ENCODE data around the gene DBP.
A peak's percentile ranks its signal among the peaks of the same experiment; 100 is the strongest.
"Not testable (repeated sequence)": the region's sequence is repeated elsewhere in the genome, so short reads cannot be mapped to it uniquely, and the experiment has no call there.

DBP gene, protein sequence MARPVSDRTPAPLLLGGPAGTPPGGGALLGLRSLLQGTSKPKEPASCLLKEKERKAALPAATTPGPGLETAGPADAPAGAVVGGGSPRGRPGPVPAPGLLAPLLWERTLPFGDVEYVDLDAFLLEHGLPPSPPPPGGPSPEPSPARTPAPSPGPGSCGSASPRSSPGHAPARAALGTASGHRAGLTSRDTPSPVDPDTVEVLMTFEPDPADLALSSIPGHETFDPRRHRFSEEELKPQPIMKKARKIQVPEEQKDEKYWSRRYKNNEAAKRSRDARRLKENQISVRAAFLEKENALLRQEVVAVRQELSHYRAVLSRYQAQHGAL

DNA sequence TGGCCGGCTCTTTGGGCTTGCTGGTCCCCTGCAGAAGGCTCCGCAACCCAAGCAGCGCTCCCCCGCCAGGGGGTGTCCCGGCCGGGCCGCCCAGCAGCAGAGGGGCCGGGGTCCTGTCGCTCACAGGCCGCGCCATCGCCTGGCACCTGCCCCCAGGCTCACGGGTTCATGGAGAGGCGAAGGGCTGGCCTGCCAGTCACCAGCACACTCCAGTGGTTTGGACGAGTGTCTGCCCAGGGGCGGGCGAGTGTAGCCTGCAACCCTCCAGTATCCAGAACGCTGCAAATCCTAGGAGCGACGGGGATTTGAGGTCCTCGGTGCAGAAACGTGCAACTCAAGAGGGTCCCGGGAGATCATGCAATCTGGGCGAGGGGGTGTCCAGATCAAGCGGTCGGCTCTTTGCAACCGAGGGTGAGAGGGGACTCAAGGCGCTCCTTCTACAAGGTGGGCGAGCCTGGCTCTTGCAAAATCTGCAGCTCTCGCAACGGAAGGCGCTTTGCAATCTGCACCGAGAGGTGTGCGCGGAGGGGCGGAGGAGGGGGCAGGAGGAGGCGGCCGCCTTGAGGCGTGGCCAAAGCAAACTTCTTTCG is at the start of gene DBP:
TSS of gene DBP (minus strand) at position 521 of the 590 bp plus-strand sequence. CDS start at position 136, 385 bp downstream.
- DNase-seq (ENCODE audit: low spot score): no peak

DNA sequence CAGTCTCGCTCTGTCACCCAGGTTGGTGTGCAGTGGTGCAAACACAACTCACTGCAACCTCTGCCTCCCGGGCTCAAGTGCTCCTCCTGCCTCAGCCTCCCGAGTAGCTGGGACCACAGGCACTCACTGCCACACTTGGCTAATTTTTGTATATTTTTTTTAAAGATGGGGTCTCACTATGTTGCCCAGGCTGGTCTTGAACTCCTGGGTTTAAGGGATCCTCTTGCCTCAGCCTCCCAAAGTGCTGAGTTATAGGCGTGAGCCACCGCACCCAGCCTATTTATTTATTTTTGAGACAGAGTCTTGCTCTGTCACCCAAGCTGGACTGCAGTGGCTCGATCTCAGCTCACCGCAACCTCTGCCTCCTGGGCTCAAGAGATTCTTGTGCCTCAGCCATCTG is 49.5 kb upstream of the DBP start:
- not testable (repeated sequence) for DNase-seq (ENCODE audit: low spot score)

DNA sequence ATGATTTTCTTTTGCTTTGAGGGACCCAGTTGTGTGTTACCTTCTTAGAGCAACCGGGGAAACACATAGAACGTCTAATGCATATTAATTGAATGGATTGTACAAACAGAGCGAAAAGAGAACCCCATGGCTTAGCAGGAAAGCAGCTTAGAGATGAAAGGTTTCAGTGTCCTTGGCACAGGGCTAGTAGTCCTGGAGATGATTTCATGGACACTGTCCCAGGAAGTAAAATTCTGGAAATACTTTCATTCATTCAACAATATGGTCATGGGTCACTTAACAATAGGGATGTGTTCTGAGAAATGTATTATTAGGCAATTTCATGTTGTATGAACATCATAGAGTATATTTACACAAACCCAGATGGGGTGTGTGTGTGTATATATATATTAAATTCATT is 48.9 kb upstream of the DBP start:
- DNase-seq (ENCODE audit: low spot score): no peak

DNA sequence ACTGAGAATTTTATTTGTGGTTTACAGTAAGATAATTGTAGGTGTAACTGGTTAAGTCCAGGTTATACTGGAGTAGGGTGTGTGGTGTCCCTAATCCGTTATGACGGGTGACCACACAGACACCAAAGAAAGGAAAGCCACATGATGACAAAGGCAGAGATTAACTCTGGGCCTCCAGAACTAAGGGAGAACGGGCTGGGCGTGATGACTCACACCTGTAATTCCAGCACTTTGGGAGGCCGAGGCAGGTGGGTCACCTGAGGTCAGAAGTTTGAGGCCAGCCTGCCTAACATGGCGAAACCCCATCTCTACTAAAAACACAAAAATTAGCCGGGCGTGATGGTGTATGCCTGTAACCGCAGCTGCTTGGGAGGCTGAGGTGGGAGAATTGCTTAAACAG is 48.4 kb upstream of the DBP start:
- no peak for DNase-seq (ENCODE audit: low spot score)

DNA sequence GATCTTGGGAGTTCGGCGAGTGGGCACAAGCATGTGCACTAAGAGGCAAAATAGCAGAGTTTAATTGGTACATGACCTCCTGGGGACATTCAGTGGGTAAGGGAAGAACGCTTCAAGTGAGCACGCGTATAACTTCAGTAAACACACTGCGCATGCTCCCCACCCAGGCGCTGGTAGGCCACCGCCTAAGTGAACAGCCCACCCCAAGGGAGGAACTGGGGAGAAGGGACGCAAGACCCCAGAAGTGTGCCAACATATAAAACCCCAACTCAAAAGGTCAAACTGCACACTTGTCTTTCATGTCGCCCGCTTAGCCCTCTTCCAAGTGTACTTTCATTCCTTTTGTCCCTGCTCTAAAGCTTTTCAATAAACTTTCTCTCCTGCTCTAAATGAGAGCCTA is 46.2 kb upstream of the DBP start:
- DNase-seq (ENCODE audit: low spot score): peak; percentile 9

DNA sequence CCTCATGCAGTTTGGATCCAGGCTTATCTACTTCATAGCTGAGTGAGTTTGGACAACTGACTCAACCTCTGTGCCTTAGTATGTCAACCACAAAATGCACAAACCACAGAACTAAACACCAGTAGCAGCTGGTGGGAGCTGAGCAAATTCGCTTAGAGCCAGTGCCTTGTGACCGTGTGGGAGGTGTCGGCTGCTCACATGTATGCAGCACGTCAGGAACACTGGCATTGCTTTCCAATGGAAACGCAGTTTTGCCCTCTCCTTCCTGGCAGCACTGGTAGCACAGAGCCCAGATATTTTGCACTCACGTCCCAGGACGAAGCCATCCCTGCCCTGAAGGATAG is 43.9 kb upstream of the DBP start:
- no peak for DNase-seq (ENCODE audit: low spot score)

DNA sequence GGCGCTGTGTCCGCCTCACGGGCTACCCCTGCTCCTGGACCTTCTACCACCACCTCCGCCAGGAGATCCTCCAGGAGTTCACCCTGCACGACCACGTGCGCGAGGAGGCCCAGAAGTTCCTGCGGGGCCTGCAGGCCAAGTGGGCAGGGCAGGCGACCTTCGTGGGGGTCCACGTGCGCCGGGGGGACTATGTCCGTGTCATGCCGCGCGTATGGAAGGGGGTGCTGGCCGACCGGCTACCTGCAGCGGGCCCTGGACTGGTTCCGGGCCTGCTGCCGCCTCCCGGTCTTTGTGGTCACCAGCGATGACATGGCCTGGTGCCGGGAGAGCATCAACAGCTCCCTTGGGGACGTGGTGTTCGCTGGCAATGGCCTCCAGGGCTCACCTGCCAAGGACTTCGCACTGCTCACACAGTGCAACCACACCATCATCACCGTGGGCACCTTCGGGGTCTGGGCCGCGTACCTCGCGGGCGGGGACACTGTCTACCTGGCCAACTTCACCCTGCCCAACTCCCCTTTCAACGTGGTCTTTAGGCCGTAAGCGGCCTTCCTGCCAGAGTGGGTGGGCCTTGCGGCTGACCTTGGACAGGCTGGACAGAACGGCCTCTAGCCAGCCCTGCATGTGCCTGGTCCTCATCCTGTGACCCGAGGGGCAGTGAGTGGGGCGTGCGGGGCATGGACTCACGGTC is 43.4 kb upstream of the DBP start:
- DNase-seq (ENCODE audit: low spot score): no peak

DNA sequence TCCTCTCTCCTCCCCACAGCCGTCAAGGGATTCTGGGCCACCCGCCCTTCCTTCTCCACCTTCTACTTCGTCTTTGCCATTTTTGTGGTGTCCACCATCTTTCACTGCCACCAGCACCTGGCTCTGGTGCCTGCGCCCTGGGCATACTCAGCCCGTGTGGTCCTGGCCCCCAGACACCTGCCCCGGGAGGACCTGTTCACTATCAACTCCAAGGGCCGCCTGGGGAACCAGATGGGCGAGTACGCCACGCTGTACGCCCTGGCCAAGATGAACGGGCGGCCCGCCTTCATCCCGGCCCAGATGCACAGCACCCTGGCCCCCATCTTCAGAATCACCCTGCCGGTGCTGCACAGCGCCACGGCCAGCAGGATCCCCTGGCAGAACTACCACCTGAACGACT is 42.8 kb upstream of the DBP start:
- DNase-seq (ENCODE audit: low spot score): not testable (repeated sequence)

DNA sequence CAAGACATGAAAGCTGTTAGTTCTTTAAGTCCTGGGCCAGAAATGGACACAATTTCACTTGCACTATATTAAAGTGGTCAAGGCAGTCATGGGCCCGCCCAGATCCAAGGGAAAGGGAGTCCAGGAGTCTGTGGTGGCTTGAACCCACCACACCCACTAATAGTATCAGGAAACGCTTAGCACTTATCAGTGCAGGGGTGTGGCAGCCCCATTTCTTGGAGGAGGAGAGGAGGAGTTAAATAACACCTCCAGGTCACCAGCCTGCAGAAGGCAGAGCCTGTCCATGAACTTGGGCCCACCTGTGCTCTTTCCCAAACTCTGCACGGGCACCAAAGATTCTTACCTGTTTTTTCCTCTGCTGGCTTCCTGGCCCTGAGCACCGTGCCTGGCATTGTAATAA is 41.0 kb upstream of the DBP start:
- no peak for DNase-seq (ENCODE audit: low spot score)

DNA sequence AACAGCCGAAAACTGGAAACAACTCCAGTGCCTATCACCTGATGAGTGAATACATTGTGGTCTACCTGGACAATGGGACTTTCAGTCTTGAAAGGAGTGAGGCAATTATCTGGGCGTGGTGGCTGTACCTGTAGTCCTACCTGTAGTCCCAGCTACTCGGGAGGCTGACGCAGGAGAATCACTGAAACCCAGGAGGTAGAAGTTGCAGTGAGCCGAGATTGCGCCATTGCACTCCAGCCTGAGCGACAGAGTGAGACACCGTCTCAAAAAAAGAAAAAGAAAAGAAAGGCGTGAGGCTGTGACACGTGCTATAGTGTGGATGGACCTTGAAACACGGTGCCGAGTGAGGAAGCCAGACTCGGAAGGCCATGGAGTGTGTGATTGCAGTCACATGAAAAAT is 39.7 kb upstream of the DBP start:
- DNase-seq (ENCODE audit: low spot score): no peak

DNA sequence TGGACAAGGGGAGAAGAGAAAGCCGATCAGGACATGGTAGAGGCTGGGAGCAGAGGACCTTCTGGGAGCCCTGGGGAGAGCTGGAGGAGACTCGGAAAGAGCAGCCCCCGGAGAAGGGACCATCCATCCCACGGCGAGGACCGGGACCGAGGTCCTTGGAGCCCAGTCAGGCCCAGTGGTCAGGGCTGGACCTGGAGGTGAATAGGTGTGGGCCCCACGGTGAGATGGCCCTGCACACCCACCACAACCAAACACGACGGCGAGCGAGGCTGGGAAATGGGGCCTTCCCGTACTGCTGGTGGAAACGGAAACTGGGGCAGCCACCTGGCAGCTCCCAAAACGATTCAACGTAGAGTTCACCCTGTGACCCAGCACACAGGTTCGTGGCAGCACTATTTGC is 39.3 kb upstream of the DBP start:
- no peak for DNase-seq (ENCODE audit: low spot score)

DNA sequence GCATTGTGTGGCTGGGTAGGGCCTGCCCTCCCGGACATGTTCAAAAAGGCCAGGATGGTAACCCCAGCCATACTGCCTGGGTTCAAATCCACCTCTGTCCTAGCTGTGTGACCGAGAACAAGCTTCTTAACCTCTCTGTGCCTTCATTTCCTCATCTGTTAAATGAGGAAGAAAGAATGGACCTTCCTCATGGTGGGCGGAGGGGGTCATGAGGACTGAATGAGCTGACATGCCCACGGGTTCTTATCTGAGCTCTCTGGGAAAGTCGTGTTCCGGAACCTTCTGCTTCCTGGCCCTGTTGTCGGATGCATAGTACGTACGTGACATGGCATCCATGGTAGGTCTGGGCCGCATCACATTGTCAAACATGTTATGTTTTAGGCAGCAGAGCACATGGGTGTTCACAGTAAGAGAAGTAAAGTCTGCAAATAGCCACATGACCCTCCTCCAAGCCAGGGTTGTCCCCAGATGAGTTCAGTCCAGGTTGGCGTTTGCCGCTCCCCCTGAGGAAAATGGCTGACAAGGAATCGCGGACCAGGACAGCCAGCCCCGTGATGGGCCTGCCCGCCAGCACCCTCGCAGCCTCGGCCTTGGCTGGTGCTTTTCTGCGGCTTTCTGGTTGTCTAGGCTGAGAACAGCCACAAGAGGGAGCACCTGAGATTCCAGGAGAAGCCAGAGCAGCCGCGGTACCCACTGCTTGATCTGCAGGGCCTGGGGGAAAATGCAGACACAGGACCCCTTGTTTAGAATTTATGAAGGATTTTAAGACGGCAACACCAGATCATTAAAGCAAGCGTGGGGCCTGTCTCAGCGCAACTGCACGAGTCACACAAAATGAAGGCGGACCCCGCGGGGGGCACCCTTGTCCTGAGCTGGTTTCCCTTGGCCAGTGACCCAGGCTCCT is 38.0 kb upstream of the DBP start:
- peak; percentile 79 for DNase-seq (ENCODE audit: low spot score)

DNA sequence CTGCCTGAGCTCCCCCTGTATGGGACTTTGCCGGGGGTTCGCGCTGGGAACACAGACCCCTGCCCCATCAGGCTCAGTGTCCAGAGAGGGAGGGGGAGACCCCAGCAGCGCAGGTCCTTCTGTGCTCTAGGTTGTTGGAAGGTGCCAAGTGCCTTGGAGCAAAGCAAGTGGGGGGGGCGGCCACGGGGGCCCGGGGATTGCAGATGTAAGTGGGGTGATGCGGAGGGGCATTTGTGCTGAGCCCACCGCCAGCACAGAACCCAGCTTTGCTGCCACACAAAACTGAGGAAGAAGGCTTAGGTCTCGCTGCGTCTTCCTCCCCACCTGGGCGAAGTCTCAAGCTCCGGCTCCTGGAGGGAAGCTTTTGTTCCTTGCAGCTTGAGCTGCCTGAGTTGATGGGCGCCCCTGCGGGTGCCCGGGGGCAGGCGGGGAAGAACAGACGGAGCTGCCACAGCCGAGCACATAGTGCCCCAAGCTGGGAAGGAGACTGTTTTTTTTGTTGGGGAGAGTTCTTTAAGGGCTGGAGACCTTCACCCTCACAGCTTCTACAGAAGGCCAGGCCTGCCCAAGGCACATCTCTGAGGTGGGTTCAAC is 37.1 kb upstream of the DBP start:
- no peak for DNase-seq (ENCODE audit: low spot score)

DNA sequence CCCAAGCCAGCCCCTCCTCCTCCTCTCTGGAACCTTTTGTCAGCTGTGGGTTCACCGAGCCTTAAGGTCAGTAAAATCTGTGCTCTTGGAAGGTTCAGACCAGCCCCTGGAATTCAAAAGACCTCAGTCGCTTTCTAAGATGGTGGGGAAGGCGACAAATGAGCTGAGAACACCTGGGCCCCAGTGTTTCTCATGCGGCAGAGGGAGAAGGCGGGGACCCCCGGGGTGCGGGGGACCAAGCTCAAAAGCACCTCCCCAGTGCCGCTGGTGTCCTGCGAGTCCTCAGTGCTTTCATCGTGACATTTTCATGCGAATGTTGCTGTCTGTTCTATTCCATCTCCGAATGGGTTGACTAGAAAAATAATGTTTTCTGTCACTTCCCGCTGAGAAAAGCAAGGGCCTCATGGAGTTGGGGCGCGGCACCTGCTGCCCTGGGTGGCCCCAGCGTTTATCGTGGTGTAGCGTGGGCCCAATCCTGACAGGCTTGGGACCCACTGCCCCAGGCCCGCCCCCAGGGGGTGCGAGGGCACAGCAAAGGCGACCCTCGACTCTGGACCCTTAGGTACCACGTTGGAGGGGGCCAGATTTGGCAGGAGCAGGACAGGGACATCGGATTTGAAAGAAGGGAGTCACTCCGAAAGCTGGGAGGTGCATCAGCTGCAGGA is 36.4 kb upstream of the DBP start:
- no peak for DNase-seq (ENCODE audit: low spot score)

DNA sequence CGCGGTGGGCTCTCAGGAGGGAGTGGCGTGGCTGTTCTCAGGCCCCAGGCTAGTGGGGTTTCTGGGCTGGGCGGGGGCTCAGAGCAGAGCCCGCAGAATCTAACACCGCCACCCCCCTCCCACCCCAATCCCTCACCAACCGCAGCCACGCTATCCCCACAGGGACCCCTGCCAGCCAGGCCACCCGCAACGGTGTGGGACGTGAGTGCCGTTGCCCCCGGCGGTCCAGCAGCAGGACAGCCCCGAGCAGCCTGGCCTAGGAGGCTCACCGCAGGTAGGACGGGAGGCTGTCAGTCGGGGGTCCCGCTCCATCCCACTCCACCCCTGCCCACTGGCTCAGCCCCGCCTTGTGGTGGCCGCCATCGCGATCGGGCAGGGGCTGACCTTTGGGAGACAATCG is 35.8 kb upstream of the DBP start, which contains the start of gene NTN5:
TSS of gene NTN5 (minus strand) at position 24 of the 400 bp plus-strand sequence. CDS start 2,031 bp downstream, outside the sequence.
- DNase-seq (ENCODE audit: low spot score): no peak

DNA sequence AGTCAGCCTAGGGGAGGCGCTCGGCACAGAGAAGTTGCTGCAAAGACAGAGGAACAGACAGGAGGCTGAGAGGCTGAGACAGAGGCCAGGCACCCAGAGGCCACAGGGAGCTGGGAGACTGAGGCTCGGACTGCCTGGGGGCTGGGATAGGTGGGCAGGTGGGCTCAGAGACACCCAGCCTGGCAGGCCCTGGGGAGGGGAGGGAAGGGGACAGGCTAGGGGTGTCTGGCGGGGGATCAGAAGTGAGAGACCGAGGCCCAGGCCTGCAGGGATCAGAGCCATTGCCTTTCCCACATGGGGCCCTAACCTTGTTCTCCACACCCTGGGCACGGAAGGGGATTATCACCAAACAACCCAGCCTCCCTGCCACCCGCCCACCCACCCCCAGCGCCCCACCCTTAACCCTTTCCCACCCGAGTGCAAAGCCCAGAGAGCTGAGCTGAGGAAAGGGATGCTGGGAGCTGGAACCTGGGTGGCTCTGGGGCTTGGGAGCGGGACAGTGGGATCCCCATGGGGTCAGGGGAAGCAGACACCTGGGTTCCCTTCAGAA is 34.3 kb upstream of the DBP start:
- DNase-seq (ENCODE audit: low spot score): no peak

DNA sequence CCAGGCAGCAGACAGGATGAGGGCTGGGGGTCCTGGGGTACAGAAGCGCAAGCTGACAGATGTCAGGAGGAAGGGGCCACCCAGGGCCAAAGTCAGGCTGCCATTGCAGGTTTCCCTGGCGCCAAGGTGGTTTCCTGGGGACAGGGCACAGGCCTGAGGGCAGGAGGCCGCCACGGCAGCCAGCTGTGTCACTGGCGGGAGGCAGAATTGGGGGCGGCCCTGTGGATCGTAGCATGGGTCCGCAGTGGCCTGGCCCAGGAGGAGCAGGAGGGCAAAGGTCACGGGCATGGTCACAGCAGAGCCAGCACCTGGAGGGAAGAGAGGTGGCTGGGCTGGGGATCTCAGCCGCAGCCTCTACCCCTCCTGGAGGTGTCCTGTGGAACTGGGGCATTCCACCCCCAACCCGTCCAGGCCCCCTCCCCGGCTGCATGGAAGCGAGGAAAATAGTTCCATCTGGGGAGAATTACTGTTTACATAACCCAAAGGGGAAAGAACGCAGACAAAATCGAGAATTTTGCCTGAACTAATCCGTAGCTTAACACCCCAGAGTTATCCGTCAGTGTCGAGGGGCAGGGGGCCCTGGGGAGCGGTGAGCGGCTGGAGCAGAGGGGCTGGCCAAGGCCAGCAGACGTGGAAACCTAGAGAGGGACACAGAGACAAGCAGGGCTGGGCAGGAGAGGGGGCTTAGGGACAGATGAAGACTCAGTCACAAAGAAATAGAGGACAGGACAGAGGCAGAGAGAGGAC is 33.7 kb upstream of the DBP start:
- DNase-seq (ENCODE audit: low spot score): no peak

DNA sequence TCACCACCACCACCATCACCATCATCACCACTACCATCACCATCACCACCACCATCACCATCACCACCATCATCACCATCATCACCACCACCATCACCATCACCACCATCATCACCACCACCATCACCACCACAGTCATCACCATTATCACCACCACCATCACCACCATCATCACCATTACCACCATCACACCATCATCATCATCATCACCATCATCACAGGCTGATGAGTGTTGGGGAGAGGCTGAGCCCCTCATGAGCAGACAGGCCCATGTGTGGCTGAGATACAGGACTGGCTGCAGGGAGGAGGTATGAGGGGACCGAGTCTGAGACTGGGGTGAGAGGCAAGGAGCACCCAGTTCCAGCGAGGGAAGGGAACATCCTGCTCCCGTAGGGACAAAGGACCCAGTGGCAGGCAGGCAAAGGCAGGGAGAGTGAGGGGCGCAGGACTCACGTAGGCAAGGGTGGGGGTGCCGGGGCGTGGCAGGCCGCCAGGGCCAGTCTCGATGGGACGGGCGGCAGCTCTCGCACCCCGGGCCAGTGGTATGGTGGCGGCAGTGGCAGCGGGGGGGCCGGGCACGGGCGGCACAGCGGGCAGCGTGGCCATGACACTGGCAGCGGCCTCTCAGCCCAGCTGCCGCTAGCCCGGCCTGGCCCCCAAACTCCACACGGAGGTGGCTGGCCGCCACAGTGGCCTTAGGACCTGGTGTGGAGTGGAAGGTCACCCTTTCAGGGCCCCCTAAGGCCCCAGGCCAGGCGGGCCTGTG is 32.9 kb upstream of the DBP start:
- DNase-seq (ENCODE audit: low spot score): no peak

DNA sequence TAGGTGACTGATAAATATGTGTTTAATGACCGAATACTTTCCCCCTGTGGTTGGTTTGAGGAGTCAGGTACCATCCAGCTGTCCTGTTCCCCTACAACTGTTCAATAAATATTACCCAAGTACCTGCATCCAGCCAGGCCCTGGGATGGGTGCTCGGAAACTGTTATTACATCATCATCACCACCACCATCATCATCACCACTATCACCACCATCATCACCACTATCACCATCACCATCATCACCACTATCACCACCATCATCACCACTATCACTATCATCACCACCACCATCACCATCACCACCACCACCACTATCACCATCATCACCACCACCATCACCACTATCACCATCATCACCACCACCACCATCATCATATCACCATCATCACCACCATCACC is 31.6 kb upstream of the DBP start:
- DNase-seq (ENCODE audit: low spot score): no peak

DNA sequence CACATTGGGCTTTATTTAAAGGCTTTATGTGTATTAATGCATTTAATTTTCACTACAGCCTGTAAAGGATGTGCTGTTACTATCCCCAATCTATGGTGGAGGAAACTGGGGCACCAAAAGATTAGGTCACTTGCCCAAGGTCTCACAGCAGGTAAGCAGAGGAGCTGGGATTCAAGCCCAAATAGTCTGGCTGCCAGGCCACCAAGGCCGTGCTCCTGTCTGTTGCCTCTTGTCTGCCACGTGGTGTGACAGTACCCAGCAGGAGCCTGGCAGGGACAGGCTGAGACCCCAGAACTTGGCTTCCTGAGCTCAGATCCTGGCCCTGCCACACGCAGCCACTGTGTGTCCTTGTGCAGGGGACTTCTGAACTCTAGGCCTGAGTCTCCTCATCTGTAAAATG is 31.2 kb upstream of the DBP start:
- DNase-seq (ENCODE audit: low spot score): no peak

All from activated CD4-positive, alpha-beta T cell treated with anti-CD3 and anti-CD28 coated beads, Interleukin-2, Interleukin-4, amounts not matched to agents 100 ng/mL and 50 ng/mL, durations not matched to agents 16 hours and 8 hours (primary cell).